ENCODE results near the gene ACOT8.
"Not testable (repeated sequence)": the region's sequence is repeated elsewhere in the genome, so short reads cannot be mapped to it uniquely, and the experiment has no call there.

ACOT8 gene

DNA sequence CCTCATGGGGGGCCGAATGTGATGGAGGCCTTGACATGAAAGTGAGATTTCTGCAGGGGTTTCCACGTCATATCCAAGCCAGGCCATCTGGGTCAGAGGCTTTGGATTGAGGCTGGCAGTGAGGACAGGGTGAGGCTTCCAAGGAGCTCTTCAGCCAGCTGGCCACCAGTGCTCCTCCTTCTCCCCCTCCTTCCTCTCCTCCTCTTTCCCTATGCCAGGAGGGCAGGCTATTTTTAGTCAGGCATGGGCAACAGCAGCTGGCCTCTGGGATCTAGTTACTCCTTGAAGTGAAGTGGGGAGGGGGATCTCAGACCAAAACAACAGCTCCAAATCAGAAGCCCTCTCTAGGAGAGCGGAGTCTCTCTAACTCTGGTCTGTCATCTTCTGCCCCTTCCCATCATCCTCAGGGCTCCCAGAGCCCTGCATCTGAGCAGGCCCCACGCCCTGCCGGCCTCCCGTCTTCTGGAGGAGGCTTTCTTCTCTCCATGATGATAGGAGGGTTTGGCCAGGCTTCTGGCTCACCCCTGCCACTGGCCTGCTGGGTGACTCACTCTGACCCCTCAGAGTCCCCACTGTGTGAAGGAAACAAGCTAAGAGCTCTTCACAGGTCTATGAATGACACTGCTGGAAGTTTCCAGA is 30.7 kb downstream of the ACOT8 start:
- DNase-seq = no peak

DNA sequence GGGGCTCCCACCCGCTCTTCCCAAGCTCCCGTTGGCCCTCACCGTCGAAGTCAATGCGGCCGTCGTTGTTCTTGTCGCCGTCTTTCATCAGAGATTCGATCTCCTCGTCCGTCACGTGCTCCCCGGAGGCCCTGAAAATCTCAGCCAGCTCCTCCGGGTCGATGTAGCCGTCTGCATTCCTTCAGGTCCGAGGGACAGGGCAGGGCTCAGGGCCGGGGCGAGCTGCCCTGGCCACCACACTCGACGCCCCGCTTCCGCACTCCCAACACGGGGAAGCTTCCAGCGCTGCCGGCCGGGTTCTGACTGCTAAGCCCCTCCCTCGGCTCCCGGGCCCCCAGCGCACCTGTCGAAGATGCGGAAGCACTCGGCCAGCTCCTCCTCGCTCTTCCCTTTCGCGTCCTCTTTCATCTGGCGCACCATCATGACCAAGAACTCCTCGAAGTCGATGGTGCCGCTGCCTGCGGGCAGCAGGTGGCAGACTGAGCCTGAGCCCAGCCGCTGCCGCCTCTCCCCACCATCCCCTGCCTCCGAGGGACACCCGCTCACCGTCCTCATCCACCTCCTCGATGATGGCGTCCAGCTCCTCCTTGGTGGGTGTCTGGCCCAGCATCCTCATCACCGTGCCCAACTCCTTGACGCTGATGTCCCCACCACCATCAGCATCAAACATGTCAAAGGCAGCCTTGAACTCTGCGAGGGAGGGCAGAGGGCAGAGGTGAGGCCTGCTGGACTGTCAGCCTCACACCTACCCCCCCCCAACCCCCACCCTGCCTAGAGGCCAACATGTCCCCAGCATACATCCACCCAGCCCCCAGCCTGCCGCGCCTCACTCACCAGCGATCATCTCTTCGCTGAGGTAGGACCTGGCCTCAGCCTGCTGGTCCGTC is 33.0 kb downstream of the ACOT8 start:
- DNase-seq = no peak

DNA sequence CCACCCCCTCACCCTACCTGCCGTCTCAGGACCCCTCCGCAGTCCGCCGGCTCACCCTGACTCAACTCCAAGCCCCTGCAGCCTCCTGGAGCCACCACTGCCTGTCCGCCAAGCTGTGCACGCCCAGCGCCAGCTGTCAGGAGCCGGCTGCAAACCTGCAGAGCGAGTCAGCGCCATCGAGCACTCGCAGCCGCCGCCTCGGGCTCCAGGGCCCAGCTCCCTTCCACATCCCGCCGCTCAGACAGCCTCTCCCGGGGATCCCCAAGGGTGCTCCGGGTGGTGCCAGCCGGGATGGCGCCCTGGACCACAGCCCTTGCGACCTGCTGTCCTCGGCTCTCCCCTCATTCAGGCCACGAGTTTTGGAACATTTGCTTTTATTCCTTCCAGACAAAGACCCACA is 34.3 kb downstream of the ACOT8 start:
- DNase-seq = no peak

DNA sequence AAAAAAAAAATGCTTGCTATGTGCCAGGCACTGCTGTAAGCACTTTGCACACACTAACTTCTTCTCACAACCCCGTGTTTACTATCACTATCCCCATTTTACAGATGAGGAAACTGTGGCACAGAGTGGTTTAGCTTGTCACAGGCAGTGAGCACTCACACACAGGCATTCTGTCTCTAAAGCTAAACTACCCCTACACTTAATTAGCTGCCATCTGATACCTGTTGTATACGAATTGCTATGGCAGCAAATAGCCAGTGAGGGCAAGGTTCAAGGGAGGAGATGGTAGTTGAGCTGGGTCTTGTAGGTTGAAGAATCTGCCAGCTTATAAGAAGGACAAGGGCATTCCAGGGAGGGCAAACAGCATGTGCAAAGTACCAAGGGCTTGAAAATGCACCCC is 35.2 kb downstream of the ACOT8 start:
- no peak for DNase-seq

DNA sequence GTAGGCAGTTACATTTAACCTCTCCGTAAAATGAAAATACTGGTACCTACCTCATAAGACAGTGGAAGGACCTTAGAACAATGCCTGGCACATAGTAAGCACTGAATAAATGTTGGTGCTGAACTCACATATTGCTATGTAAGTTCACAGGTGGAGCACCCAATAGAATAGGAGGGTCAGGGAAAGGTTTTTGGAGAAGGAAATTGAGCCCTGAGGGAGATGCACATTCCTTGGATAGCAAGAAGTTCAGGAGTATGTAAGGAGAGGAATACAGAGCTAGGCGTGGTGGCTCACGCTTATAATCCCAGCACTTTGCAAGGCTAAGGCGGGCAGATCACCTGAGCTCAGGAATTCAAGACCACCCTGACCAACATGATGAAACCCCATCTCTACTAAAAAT is 37.7 kb downstream of the ACOT8 start:
- DNase-seq = no peak

DNA sequence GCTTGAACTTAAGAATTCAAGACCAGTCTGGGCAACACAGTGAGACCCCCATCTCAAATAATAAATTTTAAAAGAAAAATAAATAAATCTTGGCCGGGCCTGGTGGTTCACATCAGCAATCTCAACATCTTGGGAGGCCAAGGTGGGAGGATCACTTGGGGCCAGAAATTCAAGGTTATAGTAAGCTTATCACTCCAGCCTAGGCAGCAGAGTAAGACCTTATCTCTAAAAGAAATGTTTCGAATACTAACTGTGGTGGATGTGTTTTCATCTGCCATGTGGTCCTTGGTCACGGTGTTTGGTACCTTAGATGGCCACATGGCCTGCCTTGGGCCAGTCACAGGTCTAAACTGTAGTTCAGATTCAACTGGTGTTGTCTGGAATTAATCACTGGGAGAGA is 39.0 kb downstream of the ACOT8 start:
- no peak for DNase-seq

DNA sequence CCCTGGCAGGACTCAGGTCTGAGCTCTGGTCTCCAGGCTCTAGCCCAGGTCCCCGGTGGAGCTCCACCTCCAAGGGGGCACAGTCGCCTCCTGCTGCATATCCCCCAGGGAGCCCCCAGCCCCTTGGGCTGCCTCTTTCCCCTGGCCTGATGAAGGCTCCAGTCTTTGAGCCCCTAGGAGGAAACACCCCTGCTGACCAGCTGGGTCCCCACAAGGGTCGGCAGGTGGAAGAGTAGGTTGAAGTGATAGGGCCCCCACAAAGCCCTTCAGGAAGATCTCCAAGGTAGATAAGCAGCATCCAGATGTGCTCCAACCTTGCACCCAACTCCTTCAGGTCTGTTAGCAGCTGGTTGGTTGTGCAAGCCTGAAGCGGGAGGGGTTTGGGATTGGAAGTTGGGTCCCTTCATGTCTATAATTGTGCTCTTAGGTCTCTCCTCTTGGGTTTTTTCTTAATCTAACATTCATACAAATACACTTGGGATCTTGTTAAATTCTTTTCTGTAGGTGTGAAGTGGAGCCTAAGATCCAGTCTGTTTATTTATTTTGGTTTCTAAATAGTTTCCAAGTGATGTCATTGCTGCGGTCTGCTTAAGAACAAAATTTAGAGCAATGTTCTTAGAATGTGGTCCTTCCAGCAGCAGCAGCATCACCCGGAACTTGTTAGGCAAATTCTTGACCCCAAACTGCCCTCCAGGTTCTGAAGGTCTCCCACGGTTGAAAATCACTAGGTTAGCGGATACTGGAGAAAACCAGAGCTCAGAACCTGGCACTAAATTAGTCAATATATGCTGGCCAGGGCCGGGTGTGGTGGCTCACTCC is 39.6 kb downstream of the ACOT8 start:
- no peak for DNase-seq

DNA sequence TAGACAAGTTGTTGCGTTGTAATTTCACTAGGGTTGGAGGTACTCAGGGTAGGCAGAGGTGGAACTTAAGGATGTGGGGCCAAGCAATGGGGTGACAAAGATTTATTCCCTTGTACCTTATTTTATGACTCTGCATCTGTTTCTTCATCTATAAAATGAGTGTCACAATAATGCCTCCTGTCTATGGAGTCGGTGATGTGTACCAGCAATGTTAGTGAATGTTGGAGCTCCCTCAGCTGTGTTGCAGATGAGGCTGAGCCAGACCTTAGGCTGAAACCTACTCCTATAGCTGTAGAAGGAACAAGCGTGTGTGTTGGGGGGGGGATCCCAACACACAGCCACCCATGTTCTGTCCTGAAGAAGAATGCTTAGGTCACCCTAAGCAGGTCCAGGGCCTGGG is 40.2 kb downstream of the ACOT8 start:
- no peak for DNase-seq

DNA sequence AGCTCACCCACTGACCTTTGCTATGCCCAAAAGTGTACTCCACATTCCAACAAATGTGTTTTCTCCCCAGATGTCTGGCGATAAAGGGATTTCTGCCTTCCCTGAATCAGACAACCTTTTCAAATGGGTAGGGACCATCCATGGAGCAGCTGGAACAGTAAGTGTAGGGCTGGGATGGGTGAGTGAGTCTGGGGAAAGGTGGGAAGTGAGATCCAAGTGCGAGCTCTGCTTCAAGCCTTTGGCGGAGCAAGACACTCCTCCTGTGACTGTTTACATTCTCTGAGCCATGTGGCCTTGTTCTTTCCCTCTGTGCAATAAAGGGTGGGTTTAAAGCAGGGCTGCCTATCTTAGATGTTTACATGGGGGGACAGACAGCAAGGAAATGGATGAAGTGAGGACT is 42.9 kb downstream of the ACOT8 start:
- no peak for DNase-seq

DNA sequence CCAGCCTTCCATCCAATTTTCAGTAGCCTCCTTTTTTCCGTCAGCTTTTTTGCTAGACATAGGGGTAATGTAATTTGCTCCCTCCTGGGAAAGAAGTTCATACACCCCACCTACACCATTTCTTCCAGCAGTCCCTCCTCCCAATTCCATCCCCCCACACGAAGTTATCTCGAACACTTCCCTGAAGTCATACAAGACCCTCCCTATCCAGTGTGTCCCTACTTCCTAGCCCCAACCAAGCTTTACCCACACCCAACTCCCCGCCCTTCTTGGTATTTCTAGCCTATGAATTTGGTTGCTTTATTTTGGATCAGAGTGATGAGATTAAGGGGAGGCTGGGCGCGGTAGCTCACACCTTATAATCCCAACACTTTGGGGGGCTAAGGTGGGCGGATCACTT is 43.7 kb downstream of the ACOT8 start:
- no peak for DNase-seq

DNA sequence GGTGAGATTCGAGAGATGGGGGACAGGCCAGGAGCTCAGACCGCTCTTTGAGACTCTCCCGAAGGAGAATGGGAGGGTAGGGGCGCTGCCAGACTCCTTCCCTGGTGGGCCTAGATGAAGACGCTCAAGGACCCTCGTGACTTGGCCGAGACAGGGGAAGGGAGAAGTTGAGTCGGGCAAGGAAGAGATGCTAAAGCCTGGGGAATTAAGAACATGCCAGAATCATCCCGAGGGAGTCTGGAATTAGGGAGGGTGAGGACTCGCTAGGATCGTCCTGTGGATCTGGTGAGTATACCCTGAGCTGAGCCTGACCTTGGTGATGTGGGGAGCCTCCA is 44.2 kb downstream of the ACOT8 start:
- no peak for DNase-seq

DNA sequence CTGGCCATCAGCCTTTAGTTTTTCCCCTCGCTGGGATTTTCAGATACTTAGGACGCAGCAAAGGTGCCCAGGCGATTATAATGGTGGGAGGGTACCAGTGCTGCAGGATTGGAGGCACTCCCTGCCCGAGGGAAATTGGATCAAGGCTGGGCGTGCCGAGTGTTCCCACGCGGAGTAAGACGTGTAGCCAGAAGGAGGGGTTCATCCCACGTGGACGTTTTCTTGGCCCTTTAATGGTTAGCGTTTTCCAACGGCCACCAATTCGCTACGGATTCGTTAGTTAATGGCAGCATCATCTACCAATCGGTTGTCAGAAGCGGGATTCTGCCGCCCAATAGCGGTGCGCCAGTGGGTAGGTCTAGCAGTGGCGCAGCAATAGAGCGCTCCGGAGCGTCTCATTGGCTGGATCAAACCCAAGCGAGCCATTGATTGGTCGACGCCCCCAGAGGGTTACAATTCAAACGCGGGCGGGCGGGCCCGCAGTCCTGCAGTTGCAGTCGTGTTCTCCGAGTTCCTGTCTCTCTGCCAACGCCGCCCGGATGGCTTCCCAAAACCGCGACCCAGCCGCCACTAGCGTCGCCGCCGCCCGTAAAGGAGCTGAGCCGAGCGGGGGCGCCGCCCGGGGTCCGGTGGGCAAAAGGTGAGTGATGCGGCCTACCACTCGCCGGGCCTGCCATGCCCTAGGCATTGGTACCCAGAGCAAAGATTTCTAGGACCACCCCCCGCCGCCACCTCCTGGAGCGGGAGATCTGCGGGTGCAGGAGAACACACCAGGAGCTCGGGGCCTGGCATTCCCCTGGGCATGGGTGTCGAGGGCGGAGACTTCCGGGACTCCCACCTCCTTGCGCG is 44.8 kb downstream of the ACOT8 start, which contains the start of gene UBE2C:
Gene UBE2C, plus strand, starts transcription at position 488 of the 849 bp plus-strand sequence. Its CDS starts 52 bp downstream, at position 540.
- DNase-seq = peak; percentile 88

DNA sequence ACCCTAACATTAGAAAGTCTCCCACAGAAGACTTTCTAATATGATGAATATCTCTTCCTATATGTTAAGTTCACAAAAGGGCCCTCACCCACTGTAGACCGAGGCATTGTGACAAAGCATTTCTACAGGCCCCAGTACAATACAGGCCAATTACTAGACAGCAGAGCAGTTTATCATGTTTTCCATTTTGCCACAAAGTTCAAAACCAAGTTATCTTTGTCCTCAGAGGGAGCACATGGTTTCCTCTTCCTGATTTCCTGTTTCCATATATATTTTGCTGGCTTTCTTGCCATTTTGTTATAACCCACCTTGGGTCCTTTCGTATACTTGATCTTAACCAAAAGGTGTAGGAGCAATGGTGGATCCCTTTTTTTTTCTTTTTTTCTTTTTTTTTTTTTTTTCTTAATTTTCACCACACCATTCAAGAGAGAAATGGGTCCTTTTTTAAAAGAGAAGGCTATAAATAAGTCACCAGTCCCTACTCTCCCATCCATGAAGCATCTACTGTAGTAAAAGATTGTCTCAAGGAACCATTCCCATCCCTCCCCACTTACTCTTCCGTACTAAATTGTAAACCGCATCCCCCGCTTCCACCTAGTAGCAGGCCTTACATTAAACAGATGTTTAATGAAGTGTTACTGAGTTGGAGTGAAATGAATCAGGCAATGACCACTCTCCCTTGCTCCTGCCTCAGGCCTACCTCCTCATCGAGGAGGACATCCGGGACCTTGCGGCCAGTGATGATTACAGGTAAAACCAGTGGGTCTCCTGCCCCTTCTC is 46.8 kb downstream of the ACOT8 start:
- no peak for DNase-seq

DNA sequence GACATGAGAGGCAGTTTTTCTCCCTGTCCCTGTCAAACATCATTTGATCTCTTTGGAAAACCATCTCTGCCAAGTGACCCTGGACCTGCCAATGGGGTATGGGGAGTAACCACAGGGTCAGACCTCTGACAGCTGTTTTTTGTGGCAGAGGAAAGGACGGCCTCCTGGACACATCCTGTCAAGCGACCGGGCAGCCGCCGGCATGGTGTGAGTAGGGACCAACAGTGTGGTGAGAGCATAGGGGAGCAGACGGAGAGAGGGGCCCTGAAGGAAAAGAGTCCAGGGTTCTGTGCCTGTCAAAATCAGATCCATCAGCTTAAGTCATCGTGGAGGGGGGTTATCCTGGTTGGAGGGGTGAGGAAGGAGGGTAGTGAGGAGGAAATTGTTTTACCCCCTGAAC is 55.3 kb downstream of the ACOT8 start:
- no peak for DNase-seq

DNA sequence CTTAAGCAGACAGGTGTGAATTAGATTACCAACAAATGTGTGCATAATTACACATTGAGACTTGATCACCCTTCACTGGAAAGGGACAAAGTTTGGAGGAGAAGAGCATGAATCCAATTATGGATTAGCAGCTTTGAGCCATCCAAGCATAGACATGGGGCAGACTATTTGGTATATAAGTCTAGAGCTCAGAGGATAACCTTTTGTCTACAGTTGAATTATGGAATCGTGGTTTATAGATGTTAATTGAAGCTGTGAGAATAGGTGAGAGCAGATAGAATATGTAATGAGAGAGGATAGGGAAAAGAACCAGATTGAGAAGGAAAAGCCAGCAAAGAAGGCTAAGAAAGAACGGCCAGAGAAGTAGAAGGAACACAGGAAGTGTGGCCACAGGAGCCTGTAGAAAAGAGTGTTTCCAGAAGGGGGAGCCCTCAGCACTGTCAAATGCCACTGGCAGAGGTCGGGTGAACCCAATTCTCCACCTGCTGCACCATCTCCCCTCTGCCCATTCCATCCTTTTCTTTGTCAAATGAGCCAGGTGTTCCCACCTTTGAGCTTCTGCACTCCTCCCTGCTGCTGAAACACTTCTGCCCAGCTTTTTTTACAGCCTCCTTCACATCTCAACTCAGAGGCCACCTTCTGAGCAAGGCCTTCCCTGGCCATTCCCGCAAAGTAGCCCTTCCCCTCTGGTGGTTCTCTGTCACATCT is 58.1 kb downstream of the ACOT8 start:
- peak; percentile 11 for DNase-seq

DNA sequence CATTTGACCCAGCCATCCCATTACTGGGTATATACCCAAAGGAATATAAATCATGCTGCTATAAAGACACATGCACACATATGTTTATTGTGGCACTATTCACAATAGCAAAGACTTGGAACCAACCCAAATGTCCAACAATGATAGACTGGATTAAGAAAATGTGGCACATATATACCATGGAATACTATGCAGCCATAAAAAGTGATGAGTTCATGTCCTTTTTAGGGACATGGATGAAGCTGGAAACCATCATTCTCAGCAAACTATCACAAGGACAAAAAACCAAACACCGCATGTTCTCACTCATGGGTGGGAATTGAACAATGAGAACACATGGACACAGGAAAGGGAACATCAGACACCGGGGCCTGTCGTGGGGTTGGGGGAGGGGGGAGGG is 59.2 kb downstream of the ACOT8 start:
- DNase-seq = not testable (repeated sequence)

DNA sequence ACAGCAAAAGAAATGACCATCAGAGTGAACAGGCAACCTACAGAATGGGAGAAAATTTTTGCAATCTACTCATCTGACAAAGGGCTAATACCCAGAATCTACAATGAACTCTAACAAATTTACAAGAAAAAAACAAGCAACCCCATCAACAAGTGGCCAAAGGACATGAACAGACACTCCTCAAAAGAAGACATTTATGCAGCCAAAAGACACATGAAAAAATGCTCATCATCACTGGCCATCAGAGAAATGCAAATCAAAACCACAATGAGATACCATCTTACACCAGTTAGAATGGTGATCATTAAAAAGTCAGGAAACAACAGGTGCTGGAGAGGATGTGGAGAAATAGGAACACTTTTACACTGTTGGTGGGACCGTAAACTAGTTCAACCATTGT is 59.7 kb downstream of the ACOT8 start:
- DNase-seq = not testable (repeated sequence)

DNA sequence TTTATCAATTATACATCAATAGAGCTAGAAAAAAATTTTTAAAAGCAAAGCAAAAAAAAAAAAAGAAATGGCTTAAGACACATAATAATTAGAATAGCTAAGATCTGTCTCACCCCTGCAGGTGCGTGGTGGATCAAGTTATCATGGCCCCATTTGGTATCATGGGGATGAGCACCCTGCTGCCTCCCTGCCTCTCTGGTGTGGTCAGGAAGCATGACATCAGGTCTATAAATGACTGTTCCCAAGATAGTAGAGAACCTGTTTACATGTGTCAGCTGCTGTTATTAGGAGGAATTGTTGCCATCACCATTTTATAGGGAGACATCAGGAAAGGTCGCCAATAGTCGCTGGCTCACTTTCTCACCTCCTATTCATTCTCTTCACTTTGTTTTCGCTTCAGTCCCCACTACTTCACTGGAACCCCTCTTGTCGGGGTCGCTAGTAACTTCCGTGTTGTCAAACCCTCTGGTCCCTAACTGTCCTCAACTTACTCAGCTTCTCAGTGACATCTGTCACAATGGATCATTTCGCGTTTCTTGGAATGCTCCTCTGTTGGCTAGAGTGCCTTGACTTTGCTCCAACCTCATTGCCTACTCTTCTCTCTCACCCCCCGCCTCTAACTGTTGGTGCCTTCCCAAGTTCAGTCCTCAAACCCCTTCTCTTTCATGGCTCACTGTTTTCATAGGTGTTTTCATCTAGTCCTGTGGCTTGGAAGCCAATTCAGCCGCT is 60.7 kb downstream of the ACOT8 start:
- DNase-seq = no peak

DNA sequence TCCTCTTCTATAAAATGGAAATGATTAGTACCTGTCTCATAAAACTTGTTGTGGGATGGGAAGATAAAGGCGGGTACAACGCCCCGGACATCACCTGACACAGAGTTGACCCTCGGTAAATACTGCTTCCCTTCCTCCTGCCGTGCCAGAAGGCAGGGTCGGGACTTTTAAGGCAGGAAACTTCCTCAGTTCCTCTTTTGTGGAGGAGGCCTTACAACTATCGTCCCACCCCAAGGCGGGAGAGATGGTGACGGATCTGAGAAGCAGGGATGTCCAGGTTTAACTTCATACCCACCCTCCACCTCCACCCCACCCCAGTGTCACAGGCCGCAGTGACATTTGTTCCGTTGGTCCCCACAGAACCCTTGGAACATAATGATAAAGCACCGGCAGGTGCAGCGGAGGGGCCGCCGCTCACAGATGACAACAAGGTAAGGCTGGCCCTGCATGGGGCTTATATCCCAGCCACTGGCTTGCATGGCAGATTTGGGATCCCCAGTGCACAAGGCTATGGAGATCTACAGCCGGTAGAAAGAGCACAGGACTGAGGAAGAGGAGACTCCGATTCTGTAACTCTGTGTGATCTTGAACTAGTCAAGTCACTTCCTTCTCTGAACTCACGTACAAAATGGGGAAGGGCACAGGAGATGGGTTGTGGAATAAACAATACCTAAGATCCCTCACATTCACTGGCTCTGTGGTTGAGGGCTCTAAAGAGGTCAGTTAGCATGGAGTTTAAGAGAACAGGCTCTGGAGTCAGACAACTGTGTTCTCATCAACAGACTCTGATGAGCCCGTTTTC is 64.7 kb downstream of the ACOT8 start:
- DNase-seq = no peak

Data from NCI-H748 treated with DMSO at 0.1 percent for 48 hours (cell line).